Keratinocyte (primary cell): ENCODE measurements around the gene RBM38.
"Not testable (repeated sequence)": the region's sequence is repeated elsewhere in the genome, so short reads cannot be mapped to it uniquely, and the experiment has no call there.

Source experiments
- EZH2 ChIP-seq: IDR thresholded peaks from one replicate; pipeline ENCODE4 v1.6.1; 2012; ENCODE audit warnings: inconsistent platforms, mild to moderate bottlenecking, low read length, moderate library complexity
- TF ChIP-seq, protein P1 (sequence below), 3 experiments: IDR thresholded peaks in 1 of 3; conservative IDR thresholded peaks in 1 of 3; optimal IDR thresholded peaks in 1 of 3; 2 replicates in 2 of 3; 3 replicates in 1 of 3; pipeline versions ENCODE3 to v1.5.1; 2011; ENCODE audit warnings: low read length in 3 of 3, mild to moderate bottlenecking in 3 of 3, moderate library complexity in 2 of 3, control low read depth in 1 of 3, inconsistent platforms in 1 of 3; ENCODE audit not compliant: insufficient read depth in 2 of 3; ENCODE audit errors: extremely low read depth in 1 of 3

DNA sequence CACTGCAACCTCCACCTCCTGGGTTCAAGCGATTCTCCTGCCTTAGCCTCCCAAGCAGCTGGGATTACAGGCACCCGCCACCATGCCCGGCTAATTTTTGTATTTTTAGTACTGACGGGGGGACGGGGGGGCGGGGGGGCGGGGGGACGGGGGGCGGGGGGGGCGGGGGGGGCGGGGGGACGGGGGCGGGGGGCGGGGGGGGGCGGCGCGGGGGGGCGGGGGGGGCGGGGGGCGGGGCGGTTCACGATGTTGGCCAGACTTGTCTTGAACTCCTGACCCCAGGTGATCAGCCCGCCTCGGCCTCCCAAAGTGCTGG is 40.5 kb upstream of the RBM38 start:
- TF ChIP-seq, protein P1, sequence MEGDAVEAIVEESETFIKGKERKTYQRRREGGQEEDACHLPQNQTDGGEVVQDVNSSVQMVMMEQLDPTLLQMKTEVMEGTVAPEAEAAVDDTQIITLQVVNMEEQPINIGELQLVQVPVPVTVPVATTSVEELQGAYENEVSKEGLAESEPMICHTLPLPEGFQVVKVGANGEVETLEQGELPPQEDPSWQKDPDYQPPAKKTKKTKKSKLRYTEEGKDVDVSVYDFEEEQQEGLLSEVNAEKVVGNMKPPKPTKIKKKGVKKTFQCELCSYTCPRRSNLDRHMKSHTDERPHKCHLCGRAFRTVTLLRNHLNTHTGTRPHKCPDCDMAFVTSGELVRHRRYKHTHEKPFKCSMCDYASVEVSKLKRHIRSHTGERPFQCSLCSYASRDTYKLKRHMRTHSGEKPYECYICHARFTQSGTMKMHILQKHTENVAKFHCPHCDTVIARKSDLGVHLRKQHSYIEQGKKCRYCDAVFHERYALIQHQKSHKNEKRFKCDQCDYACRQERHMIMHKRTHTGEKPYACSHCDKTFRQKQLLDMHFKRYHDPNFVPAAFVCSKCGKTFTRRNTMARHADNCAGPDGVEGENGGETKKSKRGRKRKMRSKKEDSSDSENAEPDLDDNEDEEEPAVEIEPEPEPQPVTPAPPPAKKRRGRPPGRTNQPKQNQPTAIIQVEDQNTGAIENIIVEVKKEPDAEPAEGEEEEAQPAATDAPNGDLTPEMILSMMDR (optimal IDR thresholded peaks at IDR 0.05 in 1 of 3, IDR thresholded peaks at IDR 0.05 in 1 of 3, conservative IDR thresholded peaks at IDR 0.05 in 1 of 3; ENCODE audit: extremely low read depth in 1 of 3, insufficient read depth in 2 of 3, low read length in 3 of 3) = not testable (repeated sequence)
- not testable (repeated sequence) for TF ChIP-seq EZH2
